Heart right ventricle (tissue), 16 donors: ENCODE data around the gene TPP1. TPM values are rescaled to one million over a fixed set of nuclear protein-coding genes. Genes with fewer than 3 reads are reported as not detected.

Source experiments
- ATAC-seq, 8 donors: fragments of 200-7000 bp; cut with Tn5 transposase; one replicate each; pipeline ENCODE4 v1.9.1; 2020; ENCODE audit warnings: mild to moderate bottlenecking in 8 of 8, moderate library complexity in 8 of 8, moderate number of reproducible peaks in 1 of 8
- DNase-seq, 2 donors: peaks; one replicate each; pipeline ENCODE4 v3.0.0-alpha.2; 2020
- H3K27ac ChIP-seq, 10 donors: fragments of 200-600 bp; sonication (generic) in 2 of 10; one replicate each; pipeline versions ENCODE4 v1.5.0 to v1.8.0; 2020 to 2022; ENCODE audit warnings: mild to moderate bottlenecking in 3 of 10
- H3K27me3 ChIP-seq, 7 donors: fragments of 200-600 bp; one replicate each; pipeline ENCODE4 v1.8.0; 2021 to 2022; ENCODE audit warnings: mild to moderate bottlenecking in 2 of 7
- H3K36me3 ChIP-seq, 9 donors: fragments of 200-600 bp; sonication (generic) in 1 of 9; one replicate each; pipeline versions ENCODE4 v1.5.0 to v1.8.0; 2020 to 2022; ENCODE audit warnings: mild to moderate bottlenecking in 2 of 9
- H3K4me1 ChIP-seq, 9 donors: fragments of 200-600 bp; sonication (generic) in 1 of 9; one replicate each; pipeline versions ENCODE4 v1.5.0 to v1.8.0; 2020 to 2022; ENCODE audit warnings: mild to moderate bottlenecking in 4 of 9
- H3K4me3 ChIP-seq, 10 donors: fragments of 200-600 bp; sonication (generic) in 2 of 10; one replicate each; pipeline versions ENCODE4 v1.5.0 to v1.8.0; 2020 to 2022; ENCODE audit warnings: mild to moderate bottlenecking in 7 of 10, moderate library complexity in 2 of 10
- H3K9me3 ChIP-seq, 11 donors: fragments of 200-600 bp in 10 of 11; sonication (generic) in 2 of 11; one replicate each; pipeline versions ENCODE4 v1.5.0 to v1.8.0; 2013 to 2022; ENCODE audit warnings: mild to moderate bottlenecking in 2 of 11, control low read depth in 1 of 11, moderate library complexity in 1 of 11
- CTCF ChIP-seq, 9 donors: fragments of 200-600 bp; sonication (generic) in 2 of 9; IDR thresholded peaks; one replicate each; pipeline versions ENCODE4 v1.5.0 to v1.8.0; 2021 to 2022; ENCODE audit warnings: antibody characterized with exemption in 9 of 9, mild to moderate bottlenecking in 5 of 9, moderate library complexity in 1 of 9
- WGBS, 2 donors: extraction: QIAGEN DNeasy Blood & Tissue Kit; methylation state at CpG; one replicate each; pipeline ENCODE4 v1.1.7; 2013; ENCODE audit warnings: inconsistent platforms in 1 of 2; 5-methylcytosine and 5-hydroxymethylcytosine counted together
- intact Hi-C, 10 donors: fragments of 100-400 bp; cut with DNase I; formaldehyde crosslinking; loops; one replicate each; pipeline versions ENCODE4 v1.11.1 to v1.14.2; 2022
- polyA plus RNA-seq, 2 donors: library from polyadenylated mRNA; stranded (reverse); fragments of 200-250 nt; gene quantifications; one replicate each; pipeline ENCODE4 v1.2.3, GENCODE V29; 2013
- total RNA-seq, 10 donors: library from RNA; stranded (reverse); fragmentation: NEBNext Ultra II Directional in 3 of 10; extraction: Animal tissue kit (Norgen Biotek cat#: 25700) in 3 of 10; gene quantifications; one replicate each; pipeline versions ENCODE4 v1.2.1 to v1.2.4, GENCODE V29; 2021 to 2023
- donor health status: Arrhythmogenic right ventricular cardiomyopathy.
- donor health status: ischemic (EF 13 %, LVEDD 7.1; RV severe dilation, severe dysfunction).
- donor health status: healthy with polysubstance abuse.
- donor health status: DM: no; HTN: yes; CAD: no.
- donor health status: DM: no; HTN: no; CAD: no.
- donor health status: ischemic (EF 25% LVEDD 6.9; RV normal size, moderate dysfunction).
- donor health status: ischemic (EF 25% LVEDD 5.7; RV mildly dilated, moderate dysfunction).
- donor health status: healthy.
- donor health status: DM: yes; HTN: yes; CAD: no.
- donor health status: Ischemic cardiomyopathy.
- donor health status: ischemic (EF 35%, LVEDD 5.7; RV mildly dilated, moderate dysfunction).
- donor health status: nonischemic (EF 11% LVEDD 7.7; RV severe dilation, severe dysfunction).
- donor health status: DM: yes; HTN: yes; CAD: no.
- donor health status: PGD.
- donor health status: ischemic (EF 29% LVEDD 5.4; RV normal size, mild dysfunction).
- donor health status: nonischemic (EF 23%, LVEDD 6.1; RV moderate dilation, normal function).

Gene TPP1
- total and polyA plus RNA-seq, 12 donors = 31.9 to 132 (median 66.2) TPM

- WGBS, 2 donors = 88 to 89% methylated on average over 31 of the region's 31 CpGs
- no peaks in the 10 kb centered on the region for H3K9me3 ChIP-seq
- intact Hi-C loops = no loop called here
- no peak for TF ChIP-seq CTCF (IDR thresholded peaks at IDR 0.05)
- H3K4me1 ChIP-seq = peaks cover under 1 to 30% (median 9%) of the 10 kb centered on the region in 9 donors
- no peak overlapping the region for H3K4me3 ChIP-seq
- no peak overlapping the region for H3K27ac ChIP-seq
- H3K36me3 ChIP-seq = peaks cover 0 to 71% (median 13%) of the 10 kb centered on the region in 9 donors
- ATAC-seq = no peak
- DNase-seq = no peak
- H3K27me3 ChIP-seq = no peaks in the 10 kb centered on the region
These were observed 4.5 kb upstream of the TPP1 start for GRCh38 chr11:6623391-6624363.

GRCh38 chr11:6622261-6623171, 3.3 kb upstream of the TPP1 start:
- TF ChIP-seq CTCF (IDR thresholded peaks at IDR 0.05) = no peak
- Histone ChIP-seq H3K9me3 (no peaks in the 10 kb centered on the region), H3K27me3 (no peaks in the 10 kb centered on the region), H3K27ac (no peak overlapping the region), H3K4me3 (no peak overlapping the region), H3K36me3 (peaks cover 0 to 60% (median 7%) of the 10 kb centered on the region in 9 donors), H3K4me1 (peaks cover 4 to 37% (median 20%) of the 10 kb centered on the region in 9 donors)
- 88% methylated on average over 24 of the region's 24 CpGs for WGBS, 2 donors
- intact Hi-C loops = no loop called here
- ATAC-seq = no peak
- no peak for DNase-seq

GRCh38 chr11:6621711-6622211, 2.5 kb upstream of the TPP1 start:
- no peak overlapping the region for H3K27ac ChIP-seq
- 89 to 93% methylated on average over 16 of the region's 16 CpGs for WGBS, 2 donors
- intact Hi-C loops = no loop called here
- ATAC-seq (no peak), DNase-seq (no peak)
- H3K9me3 ChIP-seq = no peaks in the 10 kb centered on the region
- peaks cover 0 to 57% (median 7%) of the 10 kb centered on the region in 9 donors for H3K36me3 ChIP-seq
- TF ChIP-seq CTCF (IDR thresholded peaks at IDR 0.05) = no peak
- H3K4me3 ChIP-seq = no peak overlapping the region
- H3K4me1 ChIP-seq = peaks cover 4 to 39% (median 22%) of the 10 kb centered on the region in 9 donors
- no peaks in the 10 kb centered on the region for H3K27me3 ChIP-seq

GRCh38 chr11:6620636-6621035, 1.4 kb upstream of the TPP1 start:
- WGBS, 2 donors = 50 to 97% methylated on average over 1 of the region's 1 CpG
- H3K9me3 ChIP-seq = no peaks in the 10 kb centered on the region
- no peak for TF ChIP-seq CTCF (IDR thresholded peaks at IDR 0.05)
- ATAC-seq (no peak), DNase-seq (no peak)
- no peaks in the 10 kb centered on the region for H3K27me3 ChIP-seq
- H3K4me3 ChIP-seq = no peak overlapping the region
- H3K27ac ChIP-seq = peak overlapping the region in 1 of 10 donors; percentile 94
- intact Hi-C loops = no loop called here
- H3K36me3 ChIP-seq = peaks cover 0 to 57% (median 4%) of the 10 kb centered on the region in 9 donors
- peaks cover 4 to 41% (median 22%) of the 10 kb centered on the region in 9 donors for H3K4me1 ChIP-seq
